Gastrocnemius medialis (tissue), 4 donors: Measurements from ENCODE around the gene TANGO6.
"Not testable (repeated sequence)": the region's sequence is repeated elsewhere in the genome, so short reads cannot be mapped to it uniquely, and the experiment has no call there.

ENCODE experiments used
- POLR2A ChIP-seq, 2 donors: fragments of 450-650 bp; IDR thresholded peaks; one replicate each; pipeline ENCODE4 v1.6.1; 2017; ENCODE audit warnings: antibody characterized with exemption in 2 of 2, mild to moderate bottlenecking in 2 of 2, moderate library complexity in 2 of 2
- TF ChIP-seq, protein P1 (sequence below), 5 experiments: fragments of 450-650 bp in 3 of 5; fragments of 200-600 bp in 2 of 5; sonication (generic) in 2 of 5; IDR thresholded peaks in 4 of 5; conservative IDR thresholded peaks in 1 of 5; 1 replicate in 4 of 5; 2 replicates in 1 of 5; pipeline ENCODE4 v1.5.1; 2016 to 2019; ENCODE audit warnings: antibody characterized with exemption in 5 of 5, mild to moderate bottlenecking in 3 of 5, moderate library complexity in 3 of 5

DNA sequence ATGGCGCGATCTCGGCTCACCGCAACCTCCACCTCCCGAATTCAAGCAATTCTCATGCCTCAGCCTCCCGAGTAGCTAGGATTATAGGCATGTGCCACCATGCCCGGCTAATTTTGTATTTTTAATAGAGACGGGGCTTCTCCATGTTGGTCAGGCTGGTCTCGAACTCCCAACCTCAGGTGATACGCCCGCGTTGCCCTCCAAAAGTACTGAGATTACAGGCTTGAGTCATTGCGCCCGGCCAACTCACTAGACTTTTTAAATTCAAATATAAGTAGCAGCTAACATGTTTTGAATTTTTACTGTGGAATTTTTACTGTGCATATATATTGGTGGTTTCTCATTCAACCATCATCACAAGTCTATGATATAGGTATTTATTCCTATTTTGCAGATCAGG is 281.6 kb downstream of the TANGO6 start:
- not testable (repeated sequence) for TF ChIP-seq POLR2A (IDR thresholded peaks at IDR 0.05)
- TF ChIP-seq, protein P1, sequence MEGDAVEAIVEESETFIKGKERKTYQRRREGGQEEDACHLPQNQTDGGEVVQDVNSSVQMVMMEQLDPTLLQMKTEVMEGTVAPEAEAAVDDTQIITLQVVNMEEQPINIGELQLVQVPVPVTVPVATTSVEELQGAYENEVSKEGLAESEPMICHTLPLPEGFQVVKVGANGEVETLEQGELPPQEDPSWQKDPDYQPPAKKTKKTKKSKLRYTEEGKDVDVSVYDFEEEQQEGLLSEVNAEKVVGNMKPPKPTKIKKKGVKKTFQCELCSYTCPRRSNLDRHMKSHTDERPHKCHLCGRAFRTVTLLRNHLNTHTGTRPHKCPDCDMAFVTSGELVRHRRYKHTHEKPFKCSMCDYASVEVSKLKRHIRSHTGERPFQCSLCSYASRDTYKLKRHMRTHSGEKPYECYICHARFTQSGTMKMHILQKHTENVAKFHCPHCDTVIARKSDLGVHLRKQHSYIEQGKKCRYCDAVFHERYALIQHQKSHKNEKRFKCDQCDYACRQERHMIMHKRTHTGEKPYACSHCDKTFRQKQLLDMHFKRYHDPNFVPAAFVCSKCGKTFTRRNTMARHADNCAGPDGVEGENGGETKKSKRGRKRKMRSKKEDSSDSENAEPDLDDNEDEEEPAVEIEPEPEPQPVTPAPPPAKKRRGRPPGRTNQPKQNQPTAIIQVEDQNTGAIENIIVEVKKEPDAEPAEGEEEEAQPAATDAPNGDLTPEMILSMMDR (IDR thresholded peaks at IDR 0.05 in 4 of 5, conservative IDR thresholded peaks at IDR 0.05 in 1 of 5), result not testable (repeated sequence)
